ENCODE results near the gene LCN1. TPM values are rescaled to one million over a fixed set of nuclear protein-coding genes. Genes with fewer than 3 reads are reported as not detected.

The LCN1 gene
- total and polyA plus RNA-seq, 4 donors, result not detected

GRCh38 chr9:135516132-135516860, 4.9 kb upstream of the LCN1 start:
- Histone ChIP-seq H3K36me3 (ENCODE audit: control insufficient read depth in 4 of 4, insufficient read depth in 3 of 4, low read depth in 1 of 4, low read length in 3 of 4) (no peaks in the 10 kb centered on the region), H3K9ac (ENCODE audit: low read depth in 1 of 2, low read length in 2 of 2) (no peak overlapping the region), H3K4me3 (ENCODE audit: low read depth in 1 of 3, low read length in 3 of 3) (no peak overlapping the region), H3K27me3 (ENCODE audit: control insufficient read depth in 4 of 4, insufficient read depth in 4 of 4, low read length in 3 of 4) (peaks cover 0 to 2% (median 0%) of the 10 kb centered on the region in 4 donors), H3K4me1 (ENCODE audit: control insufficient read depth in 4 of 4, insufficient read depth in 4 of 4, low read length in 3 of 4) (no peaks in the 10 kb centered on the region), H3K27ac (ENCODE audit: low read depth in 1 of 2, low read length in 2 of 2) (no peak overlapping the region), H3K9me3 (ENCODE audit: control insufficient read depth in 4 of 4, low read length in 3 of 4) (no peaks in the 10 kb centered on the region)
- WGBS, result 67% methylated on average over 25 of the region's 25 CpGs
- TF ChIP-seq JUND (IDR thresholded peaks at IDR 0.05) (no peak), EGR1 (IDR thresholded peaks at IDR 0.05; ENCODE audit: low read depth in 2 of 2) (no peak), GABPA (IDR thresholded peaks at IDR 0.05 in 1 of 2, conservative IDR thresholded peaks at IDR 0.05 in 1 of 2) (no peak), TAF1 (conservative IDR thresholded peaks at IDR 0.05) (no peak), SP1 (IDR thresholded peaks at IDR 0.05) (no peak), HNF4A (conservative IDR thresholded peaks at IDR 0.05) (no peak), NR2F2 (IDR thresholded peaks at IDR 0.05) (no peak), HNF4G (IDR thresholded peaks at IDR 0.05) (no peak), RXRA (IDR thresholded peaks at IDR 0.05) (no peak)
- DNase-seq (ENCODE audit: low spot score), result no peak

GRCh38 chr9:135517407-135517822, 3.8 kb upstream of the LCN1 start:
- no peak overlapping the region for H3K27ac ChIP-seq (ENCODE audit: low read depth in 1 of 2, low read length in 2 of 2)
- H3K27me3 ChIP-seq (ENCODE audit: control insufficient read depth in 4 of 4, insufficient read depth in 4 of 4, low read length in 3 of 4), result no peaks in the 10 kb centered on the region
- TF ChIP-seq FOXA1 (IDR thresholded peaks at IDR 0.05) (no peak), HNF4G (IDR thresholded peaks at IDR 0.05) (no peak), JUND (IDR thresholded peaks at IDR 0.05) (no peak), MAX (IDR thresholded peaks at IDR 0.05) (no peak), CTCF (IDR thresholded peaks at IDR 0.05; ENCODE audit: low read depth, low read length, missing input control) (no peak), RXRA (IDR thresholded peaks at IDR 0.05) (no peak), ZBTB33 (IDR thresholded peaks at IDR 0.05) (no peak), NR2F2 (IDR thresholded peaks at IDR 0.05) (no peak), FOXA2 (IDR thresholded peaks at IDR 0.05) (no peak), TAF1 (conservative IDR thresholded peaks at IDR 0.05) (no peak), YY1 (IDR thresholded peaks at IDR 0.05) (no peak), GABPA (IDR thresholded peaks at IDR 0.05 in 1 of 2, conservative IDR thresholded peaks at IDR 0.05 in 1 of 2) (no peak), RAD21 (IDR thresholded peaks at IDR 0.05) (no peak), REST (IDR thresholded peaks at IDR 0.05) (no peak), SP1 (IDR thresholded peaks at IDR 0.05) (no peak), ATF3 (IDR thresholded peaks at IDR 0.05) (no peak), HNF4A (conservative IDR thresholded peaks at IDR 0.05) (no peak), EGR1 (IDR thresholded peaks at IDR 0.05; ENCODE audit: low read depth in 2 of 2) (no peak)
- 88% methylated on average over 24 of the region's 24 CpGs for WGBS
- no peaks in the 10 kb centered on the region for H3K4me1 ChIP-seq (ENCODE audit: control insufficient read depth in 4 of 4, insufficient read depth in 4 of 4, low read length in 3 of 4)
- H3K4me3 ChIP-seq (ENCODE audit: low read depth in 1 of 3, low read length in 3 of 3), result no peak overlapping the region
- H3K36me3 ChIP-seq (ENCODE audit: control insufficient read depth in 4 of 4, insufficient read depth in 3 of 4, low read depth in 1 of 4, low read length in 3 of 4), result no peaks in the 10 kb centered on the region
- H3K9ac ChIP-seq (ENCODE audit: low read depth in 1 of 2, low read length in 2 of 2), result no peak overlapping the region
- no peak for DNase-seq (ENCODE audit: low spot score)
- no peaks in the 10 kb centered on the region for H3K9me3 ChIP-seq (ENCODE audit: control insufficient read depth in 4 of 4, low read length in 3 of 4)
